Measurements from ENCODE around the gene KLF4.

The KLF4 gene

DNA sequence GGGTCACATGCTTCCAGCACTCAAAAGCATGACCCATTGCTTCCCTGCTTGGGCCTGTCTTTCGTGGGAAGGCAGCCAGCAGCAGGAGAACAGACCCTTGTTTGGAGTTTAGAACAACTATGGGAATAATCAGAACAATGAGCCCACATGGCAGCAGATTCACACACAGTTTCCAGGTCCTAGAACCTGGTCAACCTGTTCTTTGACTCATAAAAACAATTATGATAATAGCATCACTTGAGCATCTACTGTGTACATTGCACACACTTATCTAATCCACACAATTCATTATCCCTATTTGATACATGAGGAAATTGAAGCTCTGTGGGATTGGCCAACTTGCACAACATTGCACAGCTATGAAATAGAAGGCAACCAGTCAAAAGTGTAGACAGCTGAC, 41.7 kb downstream of the KLF4 start:
- DNase-seq, result no peak

DNA sequence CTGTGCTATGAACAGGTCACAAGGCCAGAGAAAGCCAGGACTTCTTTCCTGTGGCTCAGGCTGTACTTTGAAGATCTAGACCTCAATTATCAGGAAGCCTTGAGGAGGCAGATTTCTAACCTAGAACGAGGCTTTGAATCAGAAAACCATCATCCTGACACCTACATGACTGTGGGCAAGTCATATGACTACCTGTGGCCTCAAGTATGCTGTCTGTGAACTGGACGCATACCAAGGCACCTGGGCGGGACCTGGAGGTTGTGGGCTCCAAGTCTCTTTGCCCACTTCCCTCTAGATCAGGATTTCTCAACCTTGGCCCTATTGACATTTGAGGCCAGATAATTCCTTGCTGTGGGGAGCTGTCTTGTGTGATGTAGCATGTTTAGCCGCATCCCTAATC, 42.5 kb downstream of the KLF4 start:
- DNase-seq, result no peak

DNA sequence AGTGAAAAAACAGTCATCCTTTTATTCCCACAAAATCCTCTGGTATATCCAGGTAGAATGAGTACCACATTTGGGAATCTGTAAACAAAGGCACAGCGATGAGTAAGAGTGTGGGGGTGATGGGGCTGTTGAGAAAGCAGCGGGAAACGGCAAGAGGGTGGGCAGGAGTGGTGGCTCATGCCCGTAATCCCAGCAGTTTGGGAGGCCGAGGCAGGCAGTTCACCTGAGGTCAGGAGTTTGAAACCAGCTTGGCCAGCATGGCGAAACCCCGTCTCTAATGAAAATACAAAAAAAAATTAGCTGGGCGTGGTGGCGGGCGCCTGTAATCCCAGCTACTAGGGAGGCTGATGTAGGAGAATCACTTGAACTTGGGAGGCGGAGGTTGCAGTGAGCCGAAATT, 43.1 kb downstream of the KLF4 start:
- DNase-seq, result no peak

DNA sequence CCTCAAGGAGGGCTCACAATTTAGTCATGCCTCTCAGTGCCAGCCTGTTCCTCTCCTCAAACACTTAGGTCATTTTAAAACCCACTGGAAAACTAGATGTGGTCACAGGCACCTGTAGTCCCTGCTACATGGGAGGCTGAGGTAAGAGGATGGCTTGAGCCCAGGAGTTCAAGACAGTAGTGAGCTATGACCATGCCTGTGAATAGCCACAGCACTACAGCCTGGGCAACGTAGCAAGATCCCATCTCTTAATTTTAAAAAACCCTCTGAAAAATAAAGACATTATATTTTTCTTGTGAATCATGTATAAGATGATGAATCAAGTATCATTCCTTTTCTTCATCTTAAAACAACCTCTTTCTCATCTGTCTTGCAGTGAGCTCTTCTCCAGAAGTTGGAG, 45.8 kb downstream of the KLF4 start:
- DNase-seq, result no peak

DNA sequence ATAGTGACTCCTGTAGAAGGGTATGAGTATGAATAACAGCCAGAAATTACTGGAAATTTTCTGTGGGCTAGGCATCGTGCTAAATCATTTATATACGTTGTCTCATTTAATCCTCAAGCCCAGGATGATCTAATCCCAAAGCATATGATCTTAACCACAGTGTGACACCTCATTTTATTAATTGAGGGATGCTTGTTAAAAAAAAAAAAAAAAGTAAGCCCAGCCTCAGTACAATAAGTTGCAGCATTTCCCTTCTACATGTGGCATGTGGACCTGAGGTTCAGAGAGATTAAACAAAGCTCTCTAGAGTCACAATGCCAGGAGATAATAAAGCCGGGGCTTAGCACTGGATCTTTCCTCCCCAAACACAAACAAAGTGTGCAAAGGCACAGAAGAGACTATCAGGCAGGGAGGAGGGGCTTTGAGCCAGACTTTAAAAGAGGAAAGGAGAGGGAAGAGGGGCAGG, 49.5 kb downstream of the KLF4 start:
- DNase-seq, result no peak

DNA sequence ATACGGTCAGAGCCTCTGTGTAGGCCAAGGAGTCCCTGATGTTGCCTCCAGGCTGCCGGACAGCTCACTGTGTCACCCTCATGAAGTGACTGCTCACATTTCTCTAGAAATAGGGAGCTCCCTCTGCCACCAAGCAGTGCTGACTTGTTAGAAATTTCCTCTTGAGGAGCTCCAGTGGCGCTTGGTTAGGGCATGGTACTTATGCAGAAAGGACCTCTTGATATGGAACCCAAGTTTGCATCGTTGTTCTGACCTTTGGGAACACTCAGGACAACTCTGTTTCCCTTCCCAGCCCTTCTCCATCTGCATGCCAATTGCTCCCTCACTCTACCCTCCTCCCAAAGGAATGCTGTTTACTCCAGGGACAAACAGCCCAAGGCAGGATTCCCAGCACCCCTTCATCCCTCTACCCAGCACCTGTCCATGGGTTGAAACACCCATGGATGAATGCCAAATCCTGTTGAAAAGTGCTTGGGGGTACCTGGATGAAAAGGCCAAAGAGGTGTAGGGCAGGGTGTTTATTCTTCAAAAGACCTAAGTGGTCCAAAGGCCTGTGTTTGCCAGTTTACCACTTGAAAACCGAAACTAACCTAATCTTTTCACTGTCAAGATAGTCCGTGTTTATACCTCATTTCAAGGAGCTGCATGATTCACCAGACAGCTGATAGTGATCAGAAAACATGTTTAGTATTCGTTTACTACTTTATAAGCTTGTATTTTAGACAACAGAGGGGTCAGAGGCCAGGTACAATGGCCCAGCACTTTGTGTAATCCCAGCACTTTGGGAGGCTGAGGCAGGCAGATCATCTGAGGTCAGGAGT, 51.1 kb downstream of the KLF4 start:
- no peak for DNase-seq

DNA sequence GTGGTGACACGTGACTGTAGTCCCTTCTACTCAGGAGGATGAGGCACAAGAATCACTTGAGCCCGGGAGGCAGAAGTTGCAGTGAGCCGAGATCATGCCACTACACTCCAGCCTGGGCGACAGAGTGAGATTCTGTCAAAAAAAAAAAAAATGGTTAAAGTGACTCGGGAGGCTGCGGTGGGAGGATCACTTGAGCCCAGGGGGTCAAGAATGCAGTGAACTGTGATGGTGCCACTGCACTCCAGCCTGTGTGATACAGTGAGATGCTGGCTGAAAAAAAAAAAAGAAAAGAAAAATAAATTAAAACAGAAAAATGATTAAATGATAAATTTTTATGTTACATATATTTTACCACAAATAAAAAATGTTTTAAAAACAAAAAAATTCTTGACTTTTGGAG, 51.9 kb downstream of the KLF4 start:
- no peak for DNase-seq

DNA sequence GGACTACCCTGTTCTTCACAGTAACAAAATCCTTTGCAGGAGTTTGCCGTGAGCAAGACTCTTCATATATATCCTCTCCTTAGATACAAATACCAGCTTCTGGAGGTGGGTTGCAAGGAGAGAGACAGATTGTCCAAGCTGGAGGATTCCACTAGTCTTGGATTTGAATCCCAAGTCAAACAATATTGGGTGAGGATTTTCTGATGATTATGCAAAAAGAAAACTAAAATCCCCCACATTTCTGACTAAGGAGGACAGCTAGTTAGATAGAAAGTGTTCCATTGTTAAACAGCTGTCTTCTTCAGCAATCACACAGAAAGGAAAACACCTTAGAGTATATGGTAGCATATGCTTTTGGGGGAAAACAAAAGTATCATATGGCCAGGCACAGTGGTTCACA, 54.2 kb downstream of the KLF4 start:
- DNase-seq, result no peak

Measured in CD4-positive, alpha-beta T cell treated with Interleukin-10 for 1 hour (primary cell).